Fibroblast of gingiva (primary cell): ENCODE measurements around the gene LRRC4.
A peak's percentile ranks its signal among the peaks of the same experiment; 100 is the strongest.

Experiments
- DNase-seq: peaks from one replicate; pipeline ENCODE4 v3.0.0-alpha.2; 2011; ENCODE audit warnings: low read depth

LRRC4 gene

GRCh38 chr7:128006550-128007302 is 24.5 kb downstream of the LRRC4 start:
- no peak for DNase-seq

- DNase-seq, result no peak
These were observed 25.5 kb downstream of the LRRC4 start for GRCh38 chr7:128005759-128006159.

- DNase-seq, result no peak
These were observed 26.1 kb downstream of the LRRC4 start for GRCh38 chr7:128005117-128005516.

- DNase-seq, result no peak
These were observed 26.6 kb downstream of the LRRC4 start for GRCh38 chr7:128004623-128005022.

- DNase-seq, result no peak
These were observed 27.4 kb downstream of the LRRC4 start for GRCh38 chr7:128003787-128004186.

- DNase-seq, result no peak
These were observed 28.1 kb downstream of the LRRC4 start for GRCh38 chr7:128003167-128003566.

- no peak for DNase-seq
These were observed 30.4 kb downstream of the LRRC4 start for GRCh38 chr7:128000854-128001265.

- no peak for DNase-seq
These were observed 31.2 kb downstream of the LRRC4 start for GRCh38 chr7:128000048-128000447.

GRCh38 chr7:127998671-127999070 is 32.6 kb downstream of the LRRC4 start:
- no peak for DNase-seq

- peak; percentile 31 for DNase-seq
These were observed 33.9 kb downstream of the LRRC4 start for GRCh38 chr7:127997226-127997922.

GRCh38 chr7:127996253-127997071 is 34.8 kb downstream of the LRRC4 start:
- no peak for DNase-seq

GRCh38 chr7:127995881-127996215 is 35.4 kb downstream of the LRRC4 start:
- peak; percentile 32 for DNase-seq

GRCh38 chr7:127995156-127995880 is 35.9 kb downstream of the LRRC4 start:
- DNase-seq, result peak; percentile 73

- no peak for DNase-seq
These were observed 37.2 kb downstream of the LRRC4 start for GRCh38 chr7:127993987-127994386.

GRCh38 chr7:127993317-127993716 is 37.9 kb downstream of the LRRC4 start:
- DNase-seq, result no peak

GRCh38 chr7:127988751-127989150 is 42.5 kb downstream of the LRRC4 start:
- DNase-seq, result peak; percentile 20

- DNase-seq, result no peak
These were observed 44.4 kb downstream of the LRRC4 start for GRCh38 chr7:127986581-127987521.

- no peak for DNase-seq
These were observed 47.4 kb downstream of the LRRC4 start for GRCh38 chr7:127983804-127984332.

- DNase-seq, result no peak
These were observed 49.3 kb downstream of the LRRC4 start for GRCh38 chr7:127981965-127982364.

GRCh38 chr7:127980901-127981300 is 50.3 kb downstream of the LRRC4 start:
- DNase-seq, result no peak

- no peak for DNase-seq
These were observed 51.5 kb downstream of the LRRC4 start for GRCh38 chr7:127979728-127980126.
